Breast epithelium (tissue), 3 donors: ENCODE data around the gene NHLRC2.

Experiments used
- CTCF ChIP-seq, 3 donors: fragments of 450-650 bp; IDR thresholded peaks; one replicate each; pipeline ENCODE4 v1.5.1; 2016 to 2017; ENCODE audit warnings: antibody characterized with exemption in 3 of 3, mild to moderate bottlenecking in 3 of 3, moderate library complexity in 3 of 3
- POLR2A ChIP-seq: fragments of 450-650 bp; IDR thresholded peaks from one replicate; pipeline ENCODE4 v1.6.1; 2016; ENCODE audit warnings: antibody characterized with exemption, mild to moderate bottlenecking, moderate library complexity
- POLR2AphosphoS5 ChIP-seq, 3 donors: sonication (generic); formaldehyde crosslinking; IDR thresholded peaks; one replicate each; pipeline ENCODE4 v1.6.1; 2017; ENCODE audit warnings: antibody characterized with exemption in 3 of 3

DNA sequence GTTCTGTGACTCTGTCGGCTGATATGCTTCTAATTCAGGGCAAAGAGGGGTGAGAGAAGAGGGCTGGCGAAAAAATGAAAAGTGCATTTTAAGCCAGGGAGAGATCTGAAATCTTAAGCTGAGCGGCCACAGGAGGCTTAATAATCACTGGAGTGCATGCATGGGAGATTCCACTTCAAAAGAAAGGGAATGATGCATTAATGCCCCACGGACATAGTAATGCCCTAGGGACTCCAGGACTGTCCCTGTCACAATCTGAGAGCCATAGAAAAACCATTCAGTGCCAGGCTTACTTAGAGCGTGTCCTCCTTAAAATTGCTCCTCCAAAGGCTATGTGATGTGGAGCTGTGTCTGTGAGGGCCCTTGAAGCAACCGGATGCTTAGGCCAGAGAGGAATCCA, 75.1 kb downstream of the NHLRC2 start:
- no peak for TF ChIP-seq CTCF (IDR thresholded peaks at IDR 0.05)
- TF ChIP-seq POLR2A, result no peak
- no peak for TF ChIP-seq POLR2AphosphoS5 (IDR thresholded peaks at IDR 0.05)
